Superior temporal gyrus (tissue), 1 donor: ENCODE data around the gene TRIM24.

Source experiments
- DNase-seq: peaks from one replicate; pipeline ENCODE4 v3.0.0-alpha.2; 2016; ENCODE audit errors: extremely low spot score

The TRIM24 gene

DNA sequence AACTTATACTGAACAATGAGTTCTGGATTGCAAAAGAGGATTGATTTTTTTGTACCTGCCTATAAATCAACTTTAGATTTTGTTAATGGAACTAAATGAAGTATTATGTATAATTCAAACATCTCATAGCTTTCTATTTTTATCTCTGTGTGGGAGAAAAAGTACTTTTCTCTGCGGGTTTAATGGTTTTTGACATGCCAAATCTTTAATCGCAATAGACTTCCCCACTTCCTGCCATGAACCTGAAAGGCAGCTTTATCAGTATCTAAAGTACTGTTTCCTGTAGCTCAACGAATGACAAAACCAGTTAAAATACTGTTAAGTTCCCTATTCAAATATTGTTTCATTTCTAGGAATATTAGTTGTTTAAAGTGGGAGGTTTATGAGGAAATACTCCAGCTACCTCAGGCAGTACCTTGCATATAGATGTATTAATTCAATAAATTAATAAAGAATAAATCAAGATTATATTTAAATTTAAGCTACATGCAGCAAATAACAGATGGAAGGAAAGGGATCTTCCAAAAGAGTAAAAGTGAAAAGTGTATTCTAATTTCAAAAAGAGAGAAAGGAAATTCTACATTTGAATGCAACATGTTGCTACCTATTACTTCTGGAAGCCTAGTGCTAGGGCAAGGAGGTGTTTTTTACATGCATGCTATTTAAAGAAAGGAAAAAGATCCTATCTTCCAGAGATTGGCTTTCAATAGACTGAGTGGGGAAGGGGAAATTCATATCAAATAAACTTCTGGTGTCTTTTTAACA lies 165.2 kb downstream of the TRIM24 start:
- no peak for DNase-seq

DNA sequence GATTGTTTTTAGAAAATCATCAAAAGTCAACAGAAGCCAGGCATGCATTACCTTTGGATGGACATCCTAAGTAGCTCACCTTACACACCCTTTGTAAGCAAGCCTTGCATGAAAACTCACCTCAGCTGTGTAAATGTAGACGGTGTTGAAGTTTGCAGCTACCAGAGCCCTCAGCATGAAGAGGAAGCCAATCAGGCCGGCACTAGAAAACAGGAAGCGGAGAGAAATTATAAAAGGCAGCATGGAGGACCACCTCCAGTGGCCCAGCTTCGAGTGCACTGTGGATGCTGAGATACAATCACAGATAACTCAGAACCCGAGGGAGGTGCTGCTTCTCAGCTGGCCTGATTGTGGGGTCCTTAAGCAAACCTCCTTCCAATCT lies 165.8 kb downstream of the TRIM24 start:
- DNase-seq: no peak

DNA sequence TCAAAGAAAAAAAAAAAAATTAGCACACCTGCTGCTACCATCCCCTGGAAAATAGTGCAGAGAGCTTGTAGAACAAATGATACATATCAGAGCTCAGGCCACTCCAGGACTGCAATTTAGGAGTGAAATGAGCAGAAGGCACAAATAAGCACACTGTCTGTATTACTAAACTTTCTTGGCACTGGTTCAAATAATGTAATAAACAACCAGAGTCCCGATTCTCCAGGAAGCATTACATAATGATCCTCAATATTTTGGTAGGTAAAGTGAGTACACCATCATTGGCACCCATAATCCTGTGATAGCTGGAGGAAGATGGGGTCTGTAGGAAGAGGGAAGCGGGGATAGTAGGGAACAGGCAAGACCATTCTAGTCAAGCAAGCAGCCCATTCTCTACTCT lies 166.8 kb downstream of the TRIM24 start:
- no peak for DNase-seq

DNA sequence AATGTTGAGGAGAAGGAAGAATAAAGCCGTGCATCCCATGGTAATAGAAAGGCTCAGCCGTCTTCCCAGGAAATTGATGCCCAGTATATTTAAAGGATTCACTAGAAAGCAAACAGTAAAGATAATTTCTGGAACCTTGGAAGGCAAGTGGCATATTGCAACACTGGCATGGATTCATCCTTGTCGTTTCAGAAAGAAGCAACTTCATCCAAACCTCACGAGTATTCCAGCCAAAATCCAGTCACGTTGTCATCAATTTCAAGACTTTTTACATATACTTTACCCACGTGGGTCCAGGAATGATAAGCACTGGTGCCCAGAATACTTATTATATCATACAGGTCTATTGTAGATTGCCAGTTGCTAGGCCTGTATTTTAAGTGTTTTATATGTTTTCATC lies 167.3 kb downstream of the TRIM24 start:
- no peak for DNase-seq

DNA sequence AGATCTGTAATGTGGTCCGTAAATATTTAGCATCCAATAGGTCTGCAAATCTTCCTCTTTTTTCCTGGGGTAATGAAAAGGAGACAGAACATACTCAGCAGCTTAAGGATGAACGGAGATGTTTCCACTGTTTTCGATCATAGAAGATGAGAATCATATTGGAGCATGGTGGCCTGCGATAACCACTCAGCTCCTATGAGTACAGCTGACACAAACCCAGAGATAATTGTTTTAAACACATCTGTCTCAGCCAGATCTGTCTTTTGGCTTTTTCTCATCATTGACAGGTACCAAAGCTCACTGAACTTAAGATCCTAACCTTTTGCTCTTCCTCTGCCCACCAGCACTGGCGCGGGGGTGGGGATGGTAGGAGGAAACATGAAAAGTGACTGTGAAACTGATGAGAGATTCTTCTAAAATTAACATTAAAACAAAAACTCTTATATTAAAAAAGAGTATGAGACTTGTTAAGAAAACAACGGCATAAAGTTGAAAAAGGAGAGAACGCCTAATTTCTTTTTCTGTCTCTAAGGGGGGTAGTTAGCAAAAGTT lies 170.1 kb downstream of the TRIM24 start:
- no peak for DNase-seq

DNA sequence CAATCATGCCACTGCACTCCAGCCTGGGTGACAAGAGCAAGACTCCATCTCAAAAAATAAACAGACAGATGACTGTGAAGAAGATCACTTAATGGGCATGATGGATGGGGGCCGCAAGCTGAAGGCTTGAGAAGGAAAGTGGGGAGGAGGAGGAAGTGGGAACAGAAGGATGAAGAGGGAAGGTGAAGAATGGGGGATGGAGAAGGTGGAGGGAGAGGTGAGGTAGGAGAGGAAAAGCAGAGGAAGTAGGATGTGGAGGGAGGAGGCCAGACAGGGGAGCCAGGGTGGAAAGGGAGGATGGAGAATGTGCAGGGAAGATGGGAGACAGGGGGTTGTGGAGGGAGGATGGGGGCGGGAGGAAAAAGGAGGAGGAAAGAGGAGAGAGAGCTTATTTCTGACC lies 172.3 kb downstream of the TRIM24 start:
- no peak for DNase-seq

DNA sequence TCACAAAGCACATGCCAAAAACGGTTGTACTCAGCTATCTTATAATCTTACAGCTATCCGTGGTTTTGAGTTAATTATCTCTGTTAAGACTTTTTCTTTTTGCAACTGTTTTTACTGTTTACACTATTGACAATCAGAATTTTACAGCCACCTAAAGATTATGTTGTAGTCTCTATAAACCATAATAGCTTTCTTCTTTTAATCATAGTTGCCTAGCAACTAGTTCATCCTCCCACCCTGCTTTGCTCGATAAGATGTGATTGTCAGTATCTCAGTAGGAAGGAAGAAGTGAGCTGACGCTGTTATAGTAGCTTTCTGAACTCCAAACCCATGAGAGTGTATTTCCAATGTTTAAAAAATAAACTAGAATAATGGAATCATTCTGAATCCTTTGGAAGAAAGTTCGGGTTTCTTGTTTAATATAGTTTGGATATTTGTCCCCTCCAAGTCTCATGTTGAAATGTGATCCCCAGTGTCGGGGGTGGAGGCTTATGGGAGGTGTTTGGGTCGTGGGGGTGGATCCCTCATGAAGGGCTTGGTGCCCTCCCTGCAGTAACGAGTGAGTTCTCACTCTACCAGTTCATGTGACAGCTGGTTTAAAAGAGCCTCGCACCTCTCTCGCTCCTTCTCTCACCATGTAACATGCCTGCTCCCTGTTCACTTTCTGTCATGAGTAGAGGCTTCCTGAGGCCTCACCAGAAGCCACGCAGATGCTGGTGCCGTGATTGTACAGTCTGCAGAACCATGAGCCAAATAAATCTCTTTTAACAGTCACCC lies 173.0 kb downstream of the TRIM24 start:
- no peak for DNase-seq
